GM18873 (cell line): ENCODE results near the gene FBLN1.
"Not testable (repeated sequence)": the region's sequence is repeated elsewhere in the genome, so short reads cannot be mapped to it uniquely, and the experiment has no call there.

Experiments
- ATAC-seq: cut with Tn5 transposase; IDR thresholded peaks from one replicate; pipeline ENCODE4 v1.9.1; 2021; ENCODE audit warnings: mild to moderate bottlenecking, moderate library complexity, moderate number of reproducible peaks; ENCODE audit not compliant: unreplicated experiment, low FRiP score

Gene FBLN1

DNA sequence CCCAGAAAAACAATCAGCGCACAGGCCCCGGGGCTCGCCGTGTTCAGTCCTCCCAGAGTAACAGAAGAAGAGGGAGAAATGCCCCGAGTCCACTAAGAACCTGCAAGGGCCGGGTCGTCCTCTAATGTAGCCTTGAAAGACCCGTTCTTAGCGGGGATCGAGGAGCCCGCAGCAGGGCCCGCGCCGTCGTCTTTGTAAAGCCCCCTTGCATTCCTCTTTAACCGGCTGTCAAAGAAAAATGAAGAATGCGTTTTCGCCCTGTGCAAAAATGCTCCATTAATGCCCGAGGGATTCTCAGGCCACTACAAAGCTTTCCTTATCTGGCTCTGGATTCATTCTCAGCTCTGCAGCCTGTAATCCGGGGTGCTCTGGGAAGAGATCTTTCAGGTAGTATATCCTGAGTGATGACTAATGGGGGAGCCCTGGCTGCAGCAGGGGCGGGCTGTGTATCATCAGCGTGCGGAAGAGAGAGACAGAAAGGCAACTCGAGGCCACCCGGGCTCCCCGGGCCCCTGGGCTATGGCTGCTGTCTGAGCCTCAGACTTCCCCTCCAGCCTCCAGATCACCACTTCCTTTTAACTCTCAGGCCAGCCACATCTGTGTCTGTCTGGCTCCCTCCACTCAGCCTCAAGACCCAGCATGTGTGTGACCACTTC is 78.2 kb downstream of the FBLN1 start:
- no peak for ATAC-seq

DNA sequence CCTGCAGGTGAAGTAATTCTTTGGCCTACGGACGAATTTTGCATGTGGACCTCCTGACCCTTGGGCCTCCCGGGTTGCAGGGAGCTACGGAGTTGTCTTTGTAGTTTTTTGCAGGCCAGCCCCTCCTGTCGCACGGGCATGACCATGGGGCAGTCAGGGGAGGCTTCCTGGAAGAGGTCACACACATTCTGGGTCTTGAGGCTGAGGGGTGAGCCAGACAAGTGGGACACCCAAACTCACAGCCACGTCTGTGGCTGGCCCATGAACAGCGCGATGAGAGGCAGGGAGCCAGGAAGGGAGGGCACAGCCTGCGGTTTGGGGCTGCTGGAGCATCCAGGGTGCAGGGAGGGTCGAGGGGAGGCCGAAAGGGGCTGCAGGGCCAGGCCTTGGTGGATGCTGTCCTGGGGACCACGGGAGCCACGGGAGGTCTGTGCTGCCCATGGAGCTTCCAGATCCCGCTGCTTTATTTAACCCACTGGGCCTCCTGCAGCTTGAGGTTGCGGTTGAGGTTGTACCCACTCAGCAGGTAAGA is 78.9 kb downstream of the FBLN1 start:
- no peak for ATAC-seq

DNA sequence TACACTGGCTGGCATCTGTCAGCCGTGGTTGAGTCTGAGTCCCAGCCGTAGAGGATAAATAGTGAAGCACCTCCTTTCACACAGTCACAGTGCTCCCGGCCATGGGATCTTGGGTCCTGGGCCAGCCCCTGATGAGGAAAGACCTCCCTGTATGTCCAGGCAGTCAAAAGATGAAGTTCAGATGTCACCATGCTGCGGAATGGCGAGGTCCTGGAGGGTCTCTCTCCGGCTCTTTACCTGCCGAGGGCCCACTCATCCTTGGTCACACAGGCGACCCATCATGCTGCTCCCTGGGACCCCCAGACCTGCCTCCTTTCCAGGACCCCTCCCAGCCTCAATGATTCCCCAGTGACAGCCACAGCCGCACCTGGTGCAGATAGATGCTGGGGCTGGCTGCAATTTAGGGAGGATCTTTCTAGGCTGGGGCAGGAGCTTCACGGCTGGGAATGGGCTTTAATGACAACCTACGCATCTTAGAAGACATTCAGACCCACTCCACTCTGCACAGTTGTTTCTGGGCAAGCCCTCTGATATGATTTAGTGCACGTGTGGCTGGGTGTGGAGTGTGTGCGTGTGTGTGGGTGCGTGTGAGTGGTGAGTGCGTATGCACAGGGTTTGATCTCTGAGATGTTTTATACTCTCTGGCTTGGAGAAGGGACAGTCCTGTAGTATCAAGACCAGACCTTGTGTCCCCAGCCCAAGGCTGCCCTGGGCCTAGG is 79.7 kb downstream of the FBLN1 start:
- ATAC-seq, result no peak

DNA sequence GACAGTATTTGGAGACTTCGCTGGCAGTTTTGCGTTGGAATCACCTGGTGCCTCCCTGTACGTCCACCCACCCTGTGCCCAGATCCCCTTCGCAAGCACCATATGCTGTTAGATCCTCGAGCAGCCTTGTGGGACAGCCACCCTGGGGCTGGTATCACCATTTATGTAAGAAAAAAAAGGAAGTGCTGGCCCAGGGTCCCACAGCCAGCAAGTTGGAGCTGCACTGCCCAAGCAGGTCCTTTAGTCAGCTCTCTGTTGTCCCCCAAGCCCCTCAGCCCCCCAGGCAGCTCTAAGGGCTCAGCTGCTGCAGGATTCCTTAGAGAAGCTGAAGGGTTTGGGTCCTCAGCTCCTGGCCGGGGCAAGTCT is 80.3 kb downstream of the FBLN1 start:
- no peak for ATAC-seq

DNA sequence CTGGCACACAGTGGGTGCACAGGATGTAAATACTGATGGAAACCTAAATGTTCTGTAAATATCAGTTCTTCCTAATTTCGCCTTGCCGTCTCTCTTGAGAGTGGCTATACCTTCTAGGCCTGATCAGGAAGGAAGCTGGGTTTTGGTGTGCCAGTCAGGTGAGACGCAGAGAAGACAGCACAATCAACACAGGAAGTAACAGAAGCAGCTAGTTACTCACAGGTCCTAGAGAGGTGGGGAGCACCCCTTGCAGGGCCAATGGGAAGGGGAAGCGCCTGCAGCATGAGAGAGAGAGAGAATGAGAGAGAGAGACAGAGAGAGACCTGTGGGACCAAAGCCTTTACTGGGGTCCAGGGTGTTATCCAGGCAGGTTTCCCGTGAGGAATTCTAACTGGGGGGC is 80.8 kb downstream of the FBLN1 start:
- no peak for ATAC-seq

DNA sequence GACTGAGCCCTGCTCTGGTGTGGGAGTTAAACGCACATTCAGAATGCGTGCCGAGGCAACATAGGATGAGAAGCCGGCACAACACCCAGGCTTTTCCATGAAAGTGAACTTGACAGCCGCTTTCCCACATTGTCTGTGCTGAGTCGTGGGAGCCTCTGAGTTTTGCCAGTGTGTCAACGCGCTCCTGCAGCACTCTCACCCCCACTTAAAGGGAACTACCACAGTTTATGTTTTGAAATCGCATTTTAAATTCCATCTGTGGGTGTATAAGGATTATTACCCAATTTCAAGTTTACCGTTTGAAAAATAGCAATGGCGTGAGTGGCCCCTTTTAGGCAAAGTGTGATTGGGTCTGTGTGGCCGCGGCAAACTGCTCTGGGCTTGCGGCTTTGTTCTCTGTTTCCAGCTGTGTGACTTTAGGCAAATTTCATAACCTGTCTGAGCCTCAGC is 81.5 kb downstream of the FBLN1 start:
- ATAC-seq, result no peak

DNA sequence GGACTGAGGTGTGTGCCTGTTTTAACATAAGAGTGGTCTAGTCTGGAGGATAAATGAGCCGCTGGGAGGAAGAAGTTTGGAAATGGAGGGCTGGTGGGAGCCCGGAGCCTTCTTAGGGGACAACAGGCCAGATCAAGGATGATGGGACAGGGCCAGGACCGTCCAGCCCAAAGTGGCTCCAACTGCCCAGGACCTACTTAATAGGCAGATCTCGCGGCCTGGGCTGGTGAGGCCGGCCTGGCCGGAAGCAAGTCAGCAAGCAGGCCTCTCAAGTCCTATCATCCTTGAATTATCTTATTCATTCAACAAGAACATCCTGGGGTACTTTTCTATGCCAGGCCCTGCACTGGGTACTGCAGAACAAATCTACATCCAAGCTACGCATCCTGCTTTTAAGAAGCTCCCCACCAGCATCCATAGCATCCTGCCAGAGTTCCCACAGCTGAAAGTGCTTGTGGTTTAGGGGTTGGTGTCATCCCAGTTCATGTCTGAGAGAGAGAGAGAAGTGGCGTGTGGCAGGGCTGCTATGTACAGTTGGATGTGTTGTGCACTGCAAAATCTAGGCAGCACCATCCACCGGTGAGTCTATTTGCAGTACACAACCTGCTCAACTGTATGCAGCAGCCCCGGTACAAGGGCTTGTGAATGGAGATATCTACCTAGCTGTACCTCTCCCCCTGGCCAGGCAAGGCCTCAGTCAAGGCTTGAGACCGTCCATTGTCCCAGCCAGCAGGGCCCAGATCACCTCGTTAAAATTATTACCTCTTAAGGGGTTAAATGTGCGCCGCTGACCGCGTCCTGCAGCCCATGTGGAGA is 82.1 kb downstream of the FBLN1 start:
- no peak for ATAC-seq

DNA sequence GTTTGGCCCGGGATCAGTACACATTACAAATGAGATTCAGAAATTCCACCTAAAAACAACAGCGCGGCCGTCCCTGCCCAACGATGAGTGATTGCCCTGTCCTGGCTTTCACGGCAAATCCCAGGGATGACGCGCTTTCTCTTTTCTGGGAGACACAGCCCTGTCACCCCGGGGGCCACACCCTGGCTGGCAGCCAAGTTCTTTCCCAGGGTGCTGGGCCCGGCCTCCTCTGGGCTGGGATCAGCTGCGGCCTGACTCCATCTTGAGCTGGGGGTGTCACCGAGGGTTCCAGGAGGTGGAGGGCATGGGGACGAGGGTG is 82.7 kb downstream of the FBLN1 start:
- no peak for ATAC-seq

DNA sequence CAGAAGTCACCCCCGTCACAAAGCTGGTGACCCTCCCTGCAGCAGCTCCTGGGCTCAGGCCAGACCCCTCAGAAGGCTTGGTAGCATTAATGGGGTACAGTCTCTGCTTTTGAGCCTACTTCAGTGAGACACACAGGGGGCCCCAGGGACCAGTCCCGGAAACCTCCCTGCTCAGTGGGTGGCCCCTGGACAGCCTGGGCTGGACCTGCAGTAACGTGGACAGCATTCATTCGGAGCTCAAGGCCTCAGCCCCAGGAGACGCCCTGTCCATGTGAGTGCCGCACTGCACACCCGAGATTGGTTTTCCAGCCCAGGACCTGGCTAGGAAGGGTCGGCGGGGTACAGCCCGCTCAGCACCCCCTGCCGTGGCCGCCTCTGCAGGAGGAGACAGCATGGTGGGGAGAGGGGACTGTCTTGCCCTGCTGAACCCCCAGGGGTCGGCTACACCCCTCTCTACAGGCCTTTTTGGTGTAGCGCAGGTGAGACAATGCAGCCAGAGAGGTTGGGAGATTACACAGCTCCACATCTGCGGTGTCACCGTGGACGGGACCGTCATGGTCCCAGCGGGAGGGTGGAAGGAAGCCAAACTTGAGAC is 83.4 kb downstream of the FBLN1 start:
- no peak for ATAC-seq

DNA sequence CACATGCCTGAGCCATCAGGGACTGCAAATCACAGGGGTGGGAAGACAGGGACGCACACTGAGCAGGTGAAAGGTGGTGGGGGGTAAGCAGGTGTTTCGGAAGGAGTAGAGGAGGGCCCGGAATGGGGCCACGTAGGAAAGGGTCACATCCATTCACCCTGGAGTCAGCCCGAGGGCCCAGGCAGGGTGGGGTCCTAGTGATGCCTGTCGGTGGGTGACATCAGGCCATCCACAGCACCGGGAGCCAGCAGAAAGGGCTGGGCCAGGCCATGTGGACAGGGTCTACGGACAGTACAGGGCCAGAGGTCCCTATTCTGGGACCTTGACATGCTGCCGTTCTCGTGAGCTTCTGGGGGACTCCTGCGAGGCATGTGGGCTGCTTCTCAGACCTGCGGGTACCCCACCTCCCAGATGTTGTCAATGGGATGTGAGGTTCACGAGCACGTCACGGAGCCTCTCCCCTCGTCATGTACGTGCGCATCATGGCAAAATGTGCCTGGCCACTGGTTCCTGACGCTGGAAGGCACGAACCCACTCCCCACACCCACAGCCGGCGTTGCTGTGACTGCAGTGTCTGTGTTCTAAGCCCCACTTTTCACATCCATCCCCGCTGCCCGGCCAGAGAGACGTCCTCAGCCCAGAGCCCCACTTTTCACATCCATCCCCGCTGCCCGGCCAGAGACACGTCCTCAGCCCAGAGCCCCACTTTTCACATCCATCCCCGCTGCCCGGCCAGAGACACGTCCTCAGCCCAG is 84.1 kb downstream of the FBLN1 start:
- no peak for ATAC-seq

DNA sequence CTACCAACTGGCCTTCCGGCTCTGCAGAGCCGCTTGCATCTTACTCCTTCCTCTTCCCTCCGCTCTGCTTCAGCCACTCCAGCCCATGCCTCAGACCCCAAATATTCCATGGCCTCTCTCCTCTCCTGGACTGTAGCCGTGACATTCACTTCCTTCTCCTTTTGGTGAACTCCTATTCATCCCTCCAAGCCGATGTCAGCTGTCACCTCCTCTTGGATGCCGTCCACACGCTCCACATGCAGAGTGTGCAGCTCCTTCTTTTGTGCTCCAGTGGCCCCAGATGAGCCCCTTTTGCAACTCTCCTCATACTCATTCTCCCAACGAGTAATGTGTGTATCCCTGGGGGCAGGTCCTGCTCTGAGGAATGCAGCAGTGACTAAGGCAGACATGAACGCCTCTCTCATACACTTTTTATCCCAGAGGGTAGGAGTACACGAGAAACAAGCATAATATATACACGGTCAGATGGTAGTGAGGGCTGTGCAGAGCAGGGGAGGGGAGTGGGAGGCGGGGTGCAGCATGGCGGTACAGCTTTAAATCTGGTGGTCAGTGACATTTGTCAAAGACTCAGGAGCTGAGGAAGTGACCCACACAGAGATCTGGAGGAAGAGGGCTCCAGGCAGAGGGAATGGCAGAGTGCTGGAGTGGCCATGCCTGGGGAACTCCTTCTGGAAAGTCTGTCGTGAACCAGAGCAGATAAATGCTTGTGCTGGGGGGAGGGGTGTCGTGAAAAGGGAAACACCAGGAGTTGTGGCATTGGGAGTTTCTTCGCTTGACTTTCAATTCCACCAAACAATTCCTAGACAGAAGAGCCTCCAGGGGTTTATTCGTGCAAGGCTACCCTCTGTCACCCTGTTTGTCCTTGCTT is 85.2 kb downstream of the FBLN1 start:
- no peak for ATAC-seq

DNA sequence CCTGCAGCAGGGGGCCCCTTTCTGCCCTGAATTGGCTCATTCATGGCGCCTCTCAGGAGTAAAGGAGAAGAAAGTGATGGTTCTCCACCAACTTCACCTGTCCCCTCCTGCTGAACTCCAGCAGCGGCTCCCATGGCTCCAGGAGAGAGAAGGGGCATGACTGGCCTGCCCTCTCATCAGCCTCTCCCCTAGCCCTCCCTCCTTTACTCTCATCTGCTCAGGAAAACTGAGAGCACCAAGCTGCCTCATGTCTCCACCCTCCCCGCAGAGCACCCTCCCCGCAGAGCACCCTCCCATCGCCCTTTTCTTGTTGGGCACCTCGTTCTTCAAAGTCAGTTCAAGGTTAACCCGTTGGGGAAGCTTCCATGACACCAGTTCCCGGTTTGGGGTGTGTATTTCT is 86.9 kb downstream of the FBLN1 start:
- no peak for ATAC-seq

DNA sequence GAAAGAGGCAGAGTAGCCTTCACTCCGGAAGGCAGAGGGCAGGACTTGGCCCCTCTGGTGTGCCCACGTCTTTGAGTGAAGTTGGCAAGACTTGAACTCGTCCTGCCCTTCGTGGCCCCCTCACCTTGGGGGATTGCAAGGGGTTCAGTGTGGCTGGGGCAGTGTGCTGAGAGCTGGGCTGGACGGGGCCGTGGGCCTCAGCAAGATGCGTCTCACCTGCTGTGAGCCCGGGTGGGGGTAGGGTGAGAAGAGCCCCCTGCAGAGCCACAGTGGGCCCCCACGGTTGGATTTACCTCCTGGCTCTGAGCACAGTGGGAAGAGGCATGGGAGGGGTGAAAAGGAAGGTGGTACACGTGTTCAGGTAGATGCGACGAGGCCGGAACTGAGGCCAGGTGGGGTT is 87.6 kb downstream of the FBLN1 start:
- no peak for ATAC-seq

DNA sequence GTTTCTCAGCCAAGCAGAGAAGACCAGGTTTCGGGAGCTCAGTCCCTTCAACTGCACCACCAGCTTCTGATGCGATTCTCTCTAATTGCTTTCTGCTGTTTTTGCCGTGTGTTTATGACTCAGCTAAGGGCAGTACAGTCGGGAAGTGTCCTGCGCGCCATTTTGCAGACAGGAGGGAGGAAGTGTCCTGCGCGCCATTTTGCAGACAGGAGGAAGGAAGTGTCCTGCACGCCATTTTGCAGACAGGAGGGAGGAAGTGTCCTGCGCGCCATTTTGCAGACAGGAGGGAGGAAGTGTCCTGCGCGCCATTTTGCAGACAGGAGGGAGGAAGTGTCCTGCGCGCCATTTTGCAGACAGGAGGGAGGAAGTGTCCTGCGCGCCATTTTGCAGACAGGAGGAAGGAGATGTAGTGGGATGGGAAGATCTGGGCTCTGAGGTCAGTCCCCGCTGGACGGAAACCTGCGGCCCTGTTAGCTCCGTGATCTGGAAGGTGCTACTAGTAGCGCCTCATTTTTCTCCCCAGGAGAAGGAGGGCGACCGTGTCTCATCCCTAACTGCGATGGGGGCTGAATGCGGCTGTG is 89.0 kb downstream of the FBLN1 start:
- not testable (repeated sequence) for ATAC-seq

DNA sequence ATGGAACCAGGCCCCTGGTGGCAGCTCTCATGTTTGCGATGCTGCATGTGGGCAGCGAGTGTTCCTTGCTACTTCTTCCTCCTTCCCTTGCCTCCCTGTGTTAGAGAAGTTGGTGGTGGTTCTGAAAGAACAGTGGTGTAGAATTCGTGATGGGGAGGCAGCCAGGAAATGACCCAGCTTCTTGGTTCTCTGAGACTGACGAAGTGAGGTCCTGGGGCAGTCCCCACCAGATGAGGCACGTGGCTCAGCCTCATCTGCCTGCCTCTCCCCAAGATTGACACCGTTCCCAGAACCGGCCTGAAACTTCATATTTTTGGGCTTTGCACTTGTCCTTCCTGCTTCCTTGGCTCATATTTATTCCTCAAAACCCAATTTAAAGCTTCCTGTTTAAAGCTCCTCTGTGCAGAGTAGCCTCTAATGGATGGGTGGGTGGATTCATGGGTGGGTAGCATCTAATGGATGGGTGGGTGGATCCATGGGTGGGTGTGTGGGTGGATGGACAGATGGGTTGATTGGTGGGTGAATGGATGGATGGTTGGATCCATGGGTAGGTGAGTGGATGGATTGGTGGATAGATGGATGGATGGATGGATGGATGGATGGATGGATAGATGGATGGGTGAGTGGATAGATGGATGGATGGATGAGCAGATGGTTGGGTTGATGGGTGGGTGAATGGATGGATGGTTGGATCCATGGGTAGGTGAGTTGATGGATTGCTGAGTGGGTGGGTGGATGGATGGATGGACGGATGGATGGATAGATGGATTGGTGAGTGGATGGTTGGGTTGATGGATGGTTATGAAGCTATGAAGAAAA is 91.6 kb downstream of the FBLN1 start:
- no peak for ATAC-seq

DNA sequence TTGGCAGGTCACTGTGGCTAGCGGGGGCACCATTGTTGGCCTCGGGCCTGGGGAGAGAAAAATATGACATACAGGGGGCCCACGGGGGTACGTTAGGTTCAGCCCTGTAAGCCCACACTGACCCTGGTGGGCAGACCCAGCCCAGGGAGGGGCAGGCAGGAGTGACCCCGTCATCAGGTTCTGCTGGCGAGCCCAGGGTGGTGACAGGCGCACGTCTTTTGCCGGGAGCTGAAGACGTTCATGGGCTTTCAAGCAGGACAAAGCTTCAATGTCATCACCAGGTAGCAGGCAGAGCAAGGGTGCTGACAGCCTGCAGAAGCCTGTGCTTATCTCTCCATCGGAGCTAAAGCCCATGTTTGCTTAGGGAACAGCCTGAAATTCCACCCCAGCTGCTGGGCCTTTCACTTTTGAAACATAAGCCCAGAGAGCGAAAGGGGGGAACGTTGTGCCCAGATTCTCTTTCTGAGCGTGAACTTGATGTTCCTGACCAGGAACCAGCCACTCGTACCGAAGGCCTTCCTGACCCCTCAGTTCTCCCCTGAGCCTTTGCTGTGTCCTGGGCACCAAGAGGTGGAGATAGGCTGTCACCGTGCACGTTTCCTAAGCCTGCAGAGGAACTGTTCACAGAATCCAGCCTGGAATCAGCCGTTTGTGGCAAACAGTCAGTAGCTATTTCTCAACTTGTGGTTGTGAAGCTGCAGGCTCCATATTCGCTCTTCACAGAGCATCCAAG is 94.9 kb downstream of the FBLN1 start:
- ATAC-seq, result no peak

DNA sequence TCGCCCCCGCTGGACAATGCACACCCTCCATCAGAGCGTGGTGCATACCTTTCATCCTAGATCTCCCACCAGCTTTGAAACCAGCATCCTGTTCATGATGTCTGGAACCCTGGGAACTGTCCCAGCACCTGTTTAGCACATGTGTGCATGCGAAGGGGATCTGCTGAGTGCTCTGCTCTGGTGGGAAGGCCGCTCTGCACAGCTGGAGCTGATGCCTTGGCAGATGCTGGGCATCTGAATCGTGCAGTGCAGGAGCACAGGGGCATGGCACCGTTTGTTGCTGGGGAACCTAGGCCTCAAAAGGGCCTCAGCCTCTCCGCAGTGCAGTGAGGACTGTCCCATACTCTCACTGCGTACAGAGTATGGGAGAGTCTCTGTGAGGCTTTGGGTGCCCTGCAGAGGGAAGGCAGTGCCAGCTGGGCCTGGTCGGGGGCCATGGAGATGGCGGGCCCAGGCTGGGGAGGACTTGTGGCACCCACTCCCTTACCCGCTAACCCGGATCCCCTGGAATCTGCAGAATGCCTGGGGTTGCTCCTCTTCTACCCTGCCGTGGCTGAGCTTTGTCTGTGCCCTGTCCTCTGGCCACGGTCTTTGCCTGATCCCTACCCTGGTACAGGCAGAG is 96.0 kb downstream of the FBLN1 start:
- ATAC-seq, result no peak
